H1 (cell line): ENCODE data around the gene CEP104. TPM values are rescaled to one million over a fixed set of nuclear protein-coding genes. Genes with fewer than 3 reads are reported as not detected.

Source experiments
- CTCF ChIA-PET: fragments of 300-600 bp; sonication (Branson Sonifier 250); formaldehyde crosslinking; loops from one replicate; lab custom pipeline; 2021; ENCODE audit not compliant: partially characterized antibody; lab: Charles Lee
- POLR2A ChIA-PET: fragments of 300-600 bp; sonication (Branson Sonifier 250); formaldehyde crosslinking; loops from one replicate; lab custom pipeline; 2021; ENCODE audit warnings: inconsistent platforms; ENCODE audit not compliant: partially characterized antibody; lab: Charles Lee
- DNase-seq, 2 experiments: peaks; one replicate each; pipeline versions ENCODE4 v3.0.0 to v3.0.0-alpha.2; 2010 to 2022; ENCODE audit warnings: low spot score in 2 of 2, low read depth in 1 of 2, mixed read lengths in 1 of 2
- FAIRE-seq: peaks from 2 replicates; lab custom pipeline; 2011; peaks lifted over from hg19 to GRCh38; lab: Jason Lieb, UNC
- H2AFZ ChIP-seq: 2 replicates; pipeline ENCODE4 v1.8.1; 2012; ENCODE audit warnings: low read length, inconsistent platforms
- H2AK5ac ChIP-seq: 2 replicates; pipeline ENCODE4 v1.6.1; 2013; ENCODE audit warnings: low read depth, low read length
- H2BK120ac ChIP-seq: replicated peaks from 2 replicates; pipeline ENCODE3; 2013; ENCODE audit warnings: low read depth, low read length, inconsistent platforms
- H2BK12ac ChIP-seq: 2 replicates; pipeline ENCODE4 v1.6.1; 2013; ENCODE audit warnings: low read depth, low read length
- H2BK15ac ChIP-seq: 2 replicates; pipeline ENCODE4 v1.6.1; 2013; ENCODE audit warnings: low read length
- H2BK20ac ChIP-seq: 2 replicates; pipeline ENCODE4 v1.6.1; 2013; ENCODE audit warnings: low read length
- H2BK5ac ChIP-seq: 2 replicates; pipeline ENCODE4 v1.6.1; 2013; ENCODE audit warnings: low read depth, low read length
- H3K14ac ChIP-seq: 2 replicates; pipeline ENCODE4 v1.6.1; 2013; ENCODE audit warnings: inconsistent platforms; ENCODE audit not compliant: insufficient read length
- H3K18ac ChIP-seq: 2 replicates; pipeline ENCODE4 v1.6.1; 2013; ENCODE audit warnings: low read length; ENCODE audit errors: extremely low read depth
- H3K23ac ChIP-seq: 2 replicates; pipeline ENCODE4 v1.6.1; 2013; ENCODE audit warnings: inconsistent platforms; ENCODE audit not compliant: insufficient read length
- H3K23me2 ChIP-seq: 2 replicates; pipeline ENCODE4 v1.6.1; 2013; ENCODE audit warnings: low read depth, low read length
- H3K27ac ChIP-seq: 2 replicates; pipeline ENCODE4 v1.6.1; 2011; ENCODE audit warnings: low read depth, low read length, inconsistent platforms
- H3K27me3 ChIP-seq, 4 experiments: replicated peaks in 1 of 4; 1 replicate in 1 of 4; 2 replicates in 3 of 4; pipeline versions ENCODE4 v1.6.1 to v1.8.1; 2011 to 2013; ENCODE audit warnings: low read length in 3 of 4, mild to moderate bottlenecking in 3 of 4, inconsistent platforms in 2 of 4, mixed read lengths in 2 of 4, moderate library complexity in 1 of 4; ENCODE audit not compliant: control insufficient read depth in 3 of 4, insufficient read depth in 3 of 4; ENCODE audit errors: extremely low read depth in 1 of 4
- H3K36me3 ChIP-seq, 4 experiments: 2 replicates each; pipeline versions ENCODE4 v1.6.1 to v1.8.1; 2011 to 2013; ENCODE audit warnings: mild to moderate bottlenecking in 4 of 4, low read length in 3 of 4, moderate library complexity in 2 of 4, control low read depth in 1 of 4, inconsistent platforms in 1 of 4; ENCODE audit not compliant: insufficient read depth in 4 of 4, control insufficient read depth in 2 of 4
- H3K4ac ChIP-seq: replicated peaks from 2 replicates; pipeline ENCODE3; 2013; ENCODE audit warnings: low read length, low read depth, mixed read lengths, inconsistent platforms; ENCODE audit not compliant: insufficient read length
- H3K4me1 ChIP-seq, 4 experiments: replicated peaks in 1 of 4; 1 replicate in 1 of 4; 2 replicates in 3 of 4; pipeline versions ENCODE4 v1.6.1 to v1.8.1; 2011 to 2013; ENCODE audit warnings: low read length in 3 of 4, inconsistent platforms in 2 of 4, mixed read lengths in 1 of 4; ENCODE audit not compliant: insufficient read depth in 4 of 4, control insufficient read depth in 3 of 4
- H3K4me2 ChIP-seq, 2 experiments: 2 replicates each; pipeline versions ENCODE4 v1.6.1 to v1.8.1; 2011 to 2013; ENCODE audit warnings: low read depth in 2 of 2, low read length in 2 of 2, control low read depth in 1 of 2, inconsistent platforms in 1 of 2, mild to moderate bottlenecking in 1 of 2; ENCODE audit not compliant: insufficient read depth in 1 of 2
- H3K4me3 ChIP-seq, 4 experiments: fragments of 200-600, 300-600 bp in 1 of 4; sonication (generic), shearing (Covaris generic), sonication (Bioruptor Twin) in 1 of 4; 2 replicates each; pipeline versions ENCODE4 v1.5.1 to v1.8.1; 2011 to 2016; ENCODE audit warnings: low read length in 4 of 4, low read depth in 3 of 4, control low read depth in 2 of 4, inconsistent platforms in 2 of 4, mild to moderate bottlenecking in 2 of 4, mixed read lengths in 1 of 4, moderate library complexity in 1 of 4; ENCODE audit not compliant: insufficient read depth in 2 of 4; ENCODE audit errors: extremely low read depth in 1 of 4
- H3K56ac ChIP-seq: replicated peaks from 2 replicates; pipeline ENCODE3; 2013; ENCODE audit warnings: low read depth, mild to moderate bottlenecking, mixed read lengths, low read length, inconsistent platforms; ENCODE audit not compliant: insufficient read length
- H3K79me1 ChIP-seq: 2 replicates; pipeline ENCODE4 v1.6.1; 2013; ENCODE audit warnings: low read depth, low read length, control low read depth
- H3K79me2 ChIP-seq, 2 experiments: 2 replicates each; pipeline versions ENCODE4 v1.6.1 to v1.8.1; 2012 to 2013; ENCODE audit warnings: low read length in 2 of 2, mild to moderate bottlenecking in 2 of 2, inconsistent platforms in 1 of 2; ENCODE audit not compliant: insufficient read depth in 2 of 2, control insufficient read depth in 1 of 2
- H3K9ac ChIP-seq, 4 experiments: replicated peaks in 1 of 4; 1 replicate in 1 of 4; 2 replicates in 3 of 4; pipeline versions ENCODE4 v1.6.1 to v1.8.1; 2011 to 2013; ENCODE audit warnings: low read depth in 3 of 4, low read length in 3 of 4, control low read depth in 2 of 4, mild to moderate bottlenecking in 2 of 4, moderate library complexity in 2 of 4, inconsistent platforms in 1 of 4; ENCODE audit errors: extremely low read depth in 1 of 4
- H3K9me3 ChIP-seq, 2 experiments: 2 replicates each; pipeline versions ENCODE4 v1.6.1 to v1.8.1; 2012 to 2013; ENCODE audit warnings: mild to moderate bottlenecking in 2 of 2, moderate library complexity in 2 of 2, control low read depth in 1 of 2, inconsistent platforms in 1 of 2, low read depth in 1 of 2, low read length in 1 of 2, mixed read lengths in 1 of 2; ENCODE audit not compliant: insufficient read depth in 2 of 2
- H4K20me1 ChIP-seq, 2 experiments: replicated peaks in 1 of 2; 2 replicates each; pipeline versions ENCODE3 to v1.8.1; 2011 to 2013; ENCODE audit warnings: inconsistent platforms in 2 of 2, low read length in 2 of 2, mild to moderate bottlenecking in 1 of 2; ENCODE audit not compliant: insufficient read depth in 2 of 2, control insufficient read depth in 1 of 2
- H4K5ac ChIP-seq: 2 replicates; pipeline ENCODE4 v1.6.1; 2013; ENCODE audit warnings: low read length, low read depth, mixed read lengths, inconsistent platforms; ENCODE audit not compliant: insufficient read length
- H4K8ac ChIP-seq: 2 replicates; pipeline ENCODE4 v1.8.0; 2013; ENCODE audit warnings: mild to moderate bottlenecking, moderate library complexity, low read length, inconsistent platforms; ENCODE audit not compliant: insufficient read depth; ENCODE audit errors: extremely low read depth
- H4K91ac ChIP-seq: replicated peaks from 2 replicates; pipeline ENCODE3; 2013; ENCODE audit warnings: low read length, mixed read lengths, inconsistent platforms; ENCODE audit not compliant: insufficient read length
- ASH2L ChIP-seq: fragments of 200-600, 300-600 bp; sonication (generic); IDR thresholded peaks from one replicate; pipeline ENCODE4 v1.7.1; 2017; ENCODE audit warnings: low read length
- ATF3 ChIP-seq: IDR thresholded peaks from 2 replicates; pipeline ENCODE4 v1.6.1; 2011; ENCODE audit warnings: low read depth, mild to moderate bottlenecking, low read length; ENCODE audit not compliant: insufficient read depth
- CEBPB ChIP-seq: IDR thresholded peaks from 2 replicates; pipeline ENCODE4 v1.6.1; 2012; ENCODE audit warnings: low read depth, low read length
- KDM5A ChIP-seq: fragments of 200-600 bp; IDR thresholded peaks from 2 replicates; pipeline ENCODE4 v1.7.1; 2012; ENCODE audit warnings: mild to moderate bottlenecking, low read length, inconsistent platforms, mixed read lengths
- POLR2AphosphoS5 ChIP-seq: IDR thresholded peaks from 2 replicates; pipeline ENCODE4 v1.6.1; 2011; ENCODE audit warnings: low read depth, low read length
- WGBS, 2 experiments: shearing (Covaris generic) in 1 of 2; methylation state at CpG; one replicate each; pipeline versions ENCODE4 v1.1.6 to v1.1.7; 2013 to 2015; ENCODE audit warnings: low lambda C conversion rate in 2 of 2, mixed read lengths in 2 of 2, inconsistent platforms in 1 of 2, low coverage in 1 of 2, missing lambda C conversion rate in 1 of 2; ENCODE audit not compliant: insufficient replicate concordance in 2 of 2, insufficient coverage in 1 of 2, insufficient read length in 1 of 2; ENCODE audit errors: extremely low coverage in 1 of 2, missing lambda C conversion rate in 1 of 2; 5-methylcytosine and 5-hydroxymethylcytosine counted together
- polyA plus RNA-seq, 7 experiments: library from polyadenylated mRNA; depleted of rRNA in 3 of 7; stranded (reverse) in 5 of 7; unstranded in 2 of 7; fragments of >200 nt in 5 of 7; fragments of 200-250 nt in 2 of 7; gene quantifications; 1 replicate in 5 of 7; 2 replicates in 1 of 7; 4 replicates in 1 of 7; pipeline versions ENCODE4 v1.2.1 to v1.2.3, GENCODE V29; 2011 to 2013; ENCODE audit warnings: missing spikeins in 2 of 7, mixed read lengths in 2 of 7
- total RNA-seq: library from RNA; stranded (reverse); fragmentation: NEBNext Ultra II Directional; extraction: Animal tissue kit (Norgen Biotek cat#: 25700); gene quantifications from 2 replicates; pipeline ENCODE4 v1.2.1, GENCODE V29; 2021

Gene CEP104
- total and polyA plus RNA-seq, 2 of the 8 experiments (the other 6 are each of a cell fraction or from before 2014, with no cell fraction given) = 8.0 to 43.9 TPM

DNA sequence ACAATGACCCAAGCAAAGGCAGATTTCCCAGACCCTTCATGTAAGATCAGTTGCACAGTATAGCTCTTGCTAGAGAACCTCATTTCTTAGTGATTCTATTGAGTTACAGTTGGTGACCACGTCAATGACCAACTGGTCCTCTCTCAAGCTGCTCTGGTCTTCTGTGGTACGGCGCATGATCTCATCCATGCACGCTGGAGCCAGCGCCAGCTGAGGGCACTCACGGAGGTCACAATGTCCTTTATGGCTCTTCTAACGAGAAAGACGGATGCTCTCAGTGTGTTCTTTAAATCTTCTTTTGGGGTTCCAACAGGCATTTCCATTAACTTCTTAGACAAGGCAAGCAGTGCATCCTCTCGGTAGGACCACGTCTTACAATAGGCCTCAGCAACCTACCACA lies 22.3 kb downstream of the CEP104 start:
- Histone ChIP-seq H3K9ac (no peak overlapping the region), H3K23ac (no peak overlapping the region), H4K91ac (no peak overlapping the region), H3K79me2 (no peaks in the 10 kb centered on the region), H3K18ac (no peak overlapping the region), H3K56ac (no peak overlapping the region), H2BK15ac (no peak overlapping the region), H3K9me3 (peaks cover 0 to 6% of the 10 kb centered on the region in 2 experiments; a peak in 2 of 4 replicates), H2AFZ (no peak overlapping the region)
- TF ChIP-seq ATF3 (no peak), KDM5A (no peak), POLR2AphosphoS5 (no peak), CEBPB (no peak), ASH2L (no peak)
- TF ChIP-seq, all 59 proteins: peak for 0
- no peak overlapping the region for H3K14ac ChIP-seq
- ChIA-PET POLR2A (no interaction called here), CTCF (interaction anchor here (1.0 kb wide), 1 partner anchor 50 kb away, joined by 3 read pairs; no protein-coding TSS in a partner anchor)
- no peak overlapping the region for H2BK12ac ChIP-seq
- H2BK20ac ChIP-seq = no peak overlapping the region
- H2AK5ac ChIP-seq = no peak overlapping the region
- H3K27ac ChIP-seq = no peak overlapping the region
- no peak for FAIRE-seq
- H3K4ac ChIP-seq = no peak overlapping the region
- H3K23me2 ChIP-seq = no peaks in the 10 kb centered on the region
- H3K4me2 ChIP-seq = no peak overlapping the region
- no peak overlapping the region for H2BK120ac ChIP-seq
- no peaks in the 10 kb centered on the region for H3K4me1 ChIP-seq
- peaks cover 0 to 2% of the 10 kb centered on the region in 2 experiments for H4K20me1 ChIP-seq
- H4K5ac ChIP-seq = no peak overlapping the region
- DNase-seq = no peak
- no peak overlapping the region for H2BK5ac ChIP-seq
- peaks cover 4 to 35% (median 13%) of the 10 kb centered on the region in 4 experiments; a peak in 7 of 8 replicates for H3K36me3 ChIP-seq
- H3K4me3 ChIP-seq = no peak overlapping the region
- H3K27me3 ChIP-seq = no peaks in the 10 kb centered on the region
- no peaks in the 10 kb centered on the region for H3K79me1 ChIP-seq
- WGBS, 2 experiments = 90% methylated on average over 10 of the region's 10 CpGs; no CpG with 5 or more reads in 1 of the 2 experiments
- H4K8ac ChIP-seq = no peak overlapping the region
